NK-92 (cell line): Measurements from ENCODE around the gene MAP6D1.
"Not testable (repeated sequence)": the region's sequence is repeated elsewhere in the genome, so short reads cannot be mapped to it uniquely, and the experiment has no call there.

Experiments used
- DNase-seq: peaks from one replicate; lab custom pipeline; 2025; ENCODE audit not compliant: unreplicated experiment; lab: John Stamatoyannopoulos, UW

Gene MAP6D1

DNA sequence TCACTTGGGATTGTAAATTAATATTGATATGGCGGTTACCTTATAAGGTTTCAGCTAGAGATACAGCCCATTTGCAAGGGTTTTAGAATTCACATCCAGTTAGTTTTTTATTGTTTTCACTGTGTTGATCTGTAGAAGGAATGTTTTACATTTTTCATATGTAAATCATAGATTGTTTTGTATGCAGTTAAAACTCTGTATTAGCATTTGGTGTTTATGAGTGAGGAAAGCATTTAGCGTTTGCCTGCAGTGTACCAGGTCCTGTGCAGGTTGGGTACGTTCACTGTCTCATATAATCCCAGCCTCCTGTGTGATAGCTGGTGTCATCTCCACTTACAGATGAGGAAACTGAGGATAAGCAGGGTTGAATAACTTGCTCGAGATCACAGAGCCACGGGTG lies 23.8 kb downstream of the MAP6D1 start:
- no peak for DNase-seq

DNA sequence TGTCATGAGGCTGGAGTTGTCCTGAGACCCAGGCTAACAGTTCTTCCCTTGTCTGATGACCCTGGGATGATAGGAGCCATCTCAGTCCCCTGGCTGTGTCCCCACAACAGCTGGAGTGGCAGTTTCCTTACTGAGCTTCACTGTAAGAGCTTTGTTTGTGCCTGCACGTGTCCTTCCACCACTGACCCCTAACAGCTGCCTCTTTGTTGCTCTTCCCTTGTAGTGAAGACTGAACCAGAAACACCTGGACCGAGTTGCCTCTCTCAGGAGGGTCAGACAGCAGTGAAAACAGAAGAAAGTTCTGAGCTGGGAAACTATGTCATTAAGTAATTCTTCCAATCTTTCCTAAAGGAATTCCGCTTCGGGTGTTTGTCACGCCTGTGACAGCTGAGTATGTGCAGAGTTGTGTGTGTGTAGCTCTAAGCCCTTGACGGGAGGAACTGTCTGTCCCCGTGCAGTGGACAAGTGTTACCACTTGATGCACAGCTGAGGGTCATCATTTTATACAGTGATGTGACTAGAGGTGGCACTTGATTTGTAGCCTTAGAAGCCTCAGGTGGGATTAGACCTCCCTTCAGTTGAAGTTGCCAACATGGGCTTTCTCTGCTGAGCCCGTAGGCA lies 25.0 kb downstream of the MAP6D1 start:
- no peak for DNase-seq

GRCh38 chr3:183799461-183799860 lies 25.9 kb downstream of the MAP6D1 start:
- no peak for DNase-seq

DNA sequence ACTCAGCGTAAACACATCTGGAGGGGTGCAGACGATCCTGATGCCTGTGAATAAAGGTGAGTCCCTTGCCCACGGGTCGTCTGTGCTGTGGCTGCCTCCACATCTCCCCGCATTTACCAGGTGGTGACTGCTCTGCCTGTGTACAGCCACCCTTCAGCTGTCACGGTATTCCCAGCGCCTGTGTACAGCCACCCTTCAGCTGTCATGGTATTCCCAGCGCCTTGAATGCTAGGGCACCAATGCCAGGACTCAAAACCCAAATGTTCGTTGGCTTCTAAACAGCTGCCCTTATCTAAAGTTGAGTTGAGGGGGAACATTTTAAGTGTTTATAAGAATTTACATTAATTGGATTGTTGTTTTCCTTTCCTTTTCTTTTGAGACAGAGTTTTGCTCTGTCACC lies 27.4 kb downstream of the MAP6D1 start:
- DNase-seq = no peak

GRCh38 chr3:183796372-183796771 lies 29.0 kb downstream of the MAP6D1 start:
- DNase-seq = no peak

GRCh38 chr3:183794452-183794851 lies 30.9 kb downstream of the MAP6D1 start:
- DNase-seq = no peak

- DNase-seq = no peak
Observed at GRCh38 chr3:183792976-183793375, 32.4 kb downstream of the MAP6D1 start.

GRCh38 chr3:183790700-183791099 lies 34.7 kb downstream of the MAP6D1 start:
- DNase-seq = no peak

GRCh38 chr3:183789826-183790225 lies 35.6 kb downstream of the MAP6D1 start:
- no peak for DNase-seq

DNA sequence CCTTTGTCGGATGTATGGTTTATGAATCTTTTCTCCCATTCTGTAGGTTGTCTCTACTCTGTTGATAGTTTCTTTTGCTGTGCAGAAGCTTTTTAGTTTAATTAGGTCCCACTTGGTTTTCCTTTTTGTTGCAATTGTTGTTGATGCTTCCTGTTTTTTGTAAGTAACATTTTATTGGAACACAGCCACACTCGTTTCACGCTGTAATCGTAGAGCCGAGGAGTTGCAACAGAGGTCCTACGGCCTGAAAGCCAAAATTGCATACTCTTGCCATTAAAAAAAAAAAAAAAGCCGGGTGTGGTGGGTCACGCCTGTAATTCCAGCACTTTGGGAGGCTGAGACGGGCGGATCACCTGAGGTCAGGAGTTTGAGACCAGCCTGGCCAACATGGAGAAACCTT lies 40.9 kb downstream of the MAP6D1 start:
- DNase-seq = not testable (repeated sequence)

- no peak for DNase-seq
Observed at GRCh38 chr3:183782576-183783276, 42.7 kb downstream of the MAP6D1 start.

- no peak for DNase-seq
Observed at GRCh38 chr3:183781246-183781645, 44.1 kb downstream of the MAP6D1 start.

- DNase-seq = no peak
Observed at GRCh38 chr3:183779896-183780465, 45.4 kb downstream of the MAP6D1 start.

DNA sequence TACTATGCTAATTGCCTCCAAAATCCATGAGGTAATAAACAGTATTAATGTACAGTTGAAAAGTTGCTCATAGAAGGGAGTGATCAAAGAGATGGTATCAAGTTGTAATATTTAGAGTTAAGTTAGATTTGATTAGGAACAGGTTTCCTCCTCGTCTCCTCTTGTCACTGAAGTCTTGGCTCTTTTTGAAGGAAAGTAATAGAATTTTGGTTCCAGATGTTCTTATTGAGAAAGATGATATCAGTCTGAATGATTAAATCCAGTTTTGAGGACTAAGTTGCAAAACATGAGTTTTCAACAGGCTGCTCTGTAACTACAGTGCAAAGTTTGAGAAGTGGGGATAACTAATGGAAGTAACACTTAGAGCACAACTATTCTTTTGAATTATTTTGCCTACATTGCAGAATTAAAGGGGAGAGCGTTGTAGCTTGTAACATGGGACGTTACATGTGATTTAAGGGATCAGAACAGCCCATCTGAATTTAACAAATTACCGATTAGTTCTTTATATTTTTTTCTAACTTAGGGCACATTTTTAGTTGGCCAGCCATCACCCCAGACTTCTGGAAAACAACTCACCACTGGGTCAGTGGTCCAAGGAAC lies 48.3 kb downstream of the MAP6D1 start:
- no peak for DNase-seq

- not testable (repeated sequence) for DNase-seq
Observed at GRCh38 chr3:183776451-183776850, 48.9 kb downstream of the MAP6D1 start.

DNA sequence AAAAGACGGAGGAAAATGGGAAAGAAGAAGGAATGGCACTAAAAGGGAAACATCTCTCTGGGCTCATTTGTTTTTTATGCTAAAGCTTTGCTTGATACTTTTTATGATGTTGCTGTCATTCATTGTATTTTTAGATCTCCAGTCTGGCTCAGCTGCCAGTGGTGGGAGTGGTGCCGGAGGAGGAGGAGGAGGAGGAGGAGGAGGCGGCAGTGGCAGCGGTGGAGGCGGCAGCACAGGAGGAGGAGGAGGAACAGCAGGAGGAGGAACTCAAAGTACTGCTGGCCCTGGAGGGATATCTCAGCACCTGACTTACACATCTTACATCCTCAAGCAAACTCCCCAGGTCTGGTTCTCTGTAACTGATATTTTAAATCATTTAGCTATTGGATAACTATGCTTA lies 49.6 kb downstream of the MAP6D1 start:
- DNase-seq = no peak

DNA sequence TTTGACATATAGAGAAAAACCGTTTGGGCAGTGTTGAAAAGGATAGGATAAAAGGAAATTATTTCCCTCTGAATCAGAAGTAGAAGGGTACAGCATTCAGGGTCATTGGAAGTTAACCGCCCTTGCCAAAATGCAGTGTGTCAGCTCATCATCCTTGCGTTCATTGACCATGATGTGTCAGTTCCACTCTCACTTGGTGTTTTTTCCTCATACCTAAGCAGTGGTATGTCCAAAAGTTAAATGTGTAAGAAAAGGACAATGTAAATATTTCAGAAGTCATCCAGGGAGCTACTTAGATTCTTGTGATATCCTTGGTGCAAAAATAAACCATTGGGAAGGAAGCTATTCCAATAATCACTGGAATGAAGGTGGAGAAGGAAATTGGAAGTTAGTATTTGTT lies 50.7 kb downstream of the MAP6D1 start:
- DNase-seq = no peak

- no peak for DNase-seq
Observed at GRCh38 chr3:183769453-183769852, 55.9 kb downstream of the MAP6D1 start.

GRCh38 chr3:183768114-183768513 lies 57.3 kb downstream of the MAP6D1 start:
- DNase-seq = no peak

DNA sequence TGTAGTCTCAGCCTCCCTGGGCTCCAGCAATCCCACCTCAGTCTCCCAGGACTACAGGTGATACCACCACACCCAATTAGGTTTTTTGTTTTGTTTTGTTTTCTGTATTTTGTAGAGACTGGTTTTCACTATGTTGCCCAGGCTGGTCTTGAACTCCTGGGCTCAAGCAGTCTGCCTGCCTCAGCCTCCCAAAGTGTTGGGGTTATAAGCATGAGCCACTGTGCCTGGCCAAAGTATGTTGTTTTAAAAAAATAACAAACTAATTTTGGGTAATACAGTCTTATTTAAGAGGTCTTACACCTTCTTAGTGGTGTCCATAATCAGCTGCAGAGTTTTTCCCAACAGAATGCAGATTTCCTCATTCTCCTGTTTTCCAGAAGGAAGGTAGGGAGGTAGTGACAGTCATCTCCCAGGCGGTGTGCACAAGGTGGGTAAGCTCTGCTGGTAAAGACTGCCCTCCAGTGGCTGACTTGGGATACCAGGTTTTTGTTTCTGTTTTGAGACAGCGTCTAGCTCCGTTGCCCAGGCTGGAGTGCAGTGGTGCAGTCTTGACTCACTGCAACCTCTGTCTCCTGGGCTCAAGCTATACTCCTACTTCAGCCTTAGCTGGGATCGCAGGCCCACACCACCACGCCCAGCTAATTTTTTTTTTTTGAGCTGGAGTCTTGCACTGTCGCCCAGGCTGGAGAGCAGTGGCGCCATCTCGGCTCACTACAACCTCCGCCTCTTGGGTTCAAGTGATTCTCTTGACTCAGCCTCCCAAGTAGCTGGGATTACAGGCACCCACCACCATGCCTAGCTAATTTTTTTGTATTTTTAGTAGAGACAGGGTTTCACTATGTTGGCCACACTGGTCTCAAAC lies 58.4 kb downstream of the MAP6D1 start:
- DNase-seq = no peak

GRCh38 chr3:183766107-183766506 lies 59.3 kb downstream of the MAP6D1 start:
- DNase-seq = no peak
